ENCODE results near the gene PPP1CC.

- no peak for TF ChIP-seq POLR2A (IDR thresholded peaks at IDR 0.05)
- TF ChIP-seq CTCF (IDR thresholded peaks at IDR 0.05) = no peak
Measured at GRCh38 chr12:110744601-110745264, 2.0 kb upstream of the PPP1CC start.
